Measurements from ENCODE around the gene KDM4D.
"Not testable (repeated sequence)": the region's sequence is repeated elsewhere in the genome, so short reads cannot be mapped to it uniquely, and the experiment has no call there.

Gene KDM4D

DNA sequence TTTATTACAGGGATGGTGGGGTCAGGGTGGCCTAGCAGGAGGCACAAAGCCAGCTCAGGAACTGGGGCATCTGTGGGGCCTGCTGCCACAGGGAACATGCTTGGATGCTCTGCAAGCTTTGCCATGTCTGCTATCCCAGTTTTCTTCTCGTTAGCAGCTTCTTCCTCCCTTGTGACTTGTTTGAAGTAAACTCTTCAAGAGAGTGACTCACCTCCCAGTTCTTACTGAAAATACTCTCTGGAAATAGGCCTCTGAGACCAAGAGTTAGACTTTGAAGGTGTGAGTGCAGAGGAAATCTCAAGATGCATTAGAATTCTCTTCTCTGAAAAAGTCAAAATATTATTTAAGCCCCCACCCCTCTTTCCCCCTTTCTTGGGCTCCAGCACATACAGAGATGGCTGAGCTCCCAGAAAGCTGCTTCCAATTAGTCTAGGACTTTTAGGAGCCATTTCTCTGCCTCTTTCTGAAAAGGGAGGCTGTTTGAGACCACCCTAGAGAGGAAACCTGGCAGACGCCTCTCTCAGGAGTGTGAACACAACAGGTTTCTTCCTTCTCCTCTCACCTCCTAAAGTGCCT lies 15.3 kb upstream of the KDM4D start:
- no peak for DNase-seq

DNA sequence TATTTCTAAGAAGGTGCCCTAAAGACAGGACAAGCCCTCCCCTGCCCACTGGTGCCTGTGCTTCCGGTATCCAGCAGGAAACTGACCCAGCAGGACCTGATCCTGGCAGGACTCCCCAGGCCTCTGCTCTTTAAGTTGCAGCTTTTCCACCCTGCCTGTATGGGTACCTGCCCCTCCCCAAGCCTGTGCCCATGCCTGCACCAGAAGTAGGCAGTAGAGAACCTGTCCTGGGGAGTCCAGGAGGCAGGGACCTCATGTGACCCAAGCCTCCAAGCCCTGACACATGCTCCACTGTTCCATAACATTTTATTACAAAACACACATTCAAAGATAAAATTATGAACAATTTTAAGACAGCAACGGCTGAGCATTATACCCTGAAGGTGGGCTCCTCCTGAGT lies 14.3 kb upstream of the KDM4D start:
- no peak for DNase-seq

DNA sequence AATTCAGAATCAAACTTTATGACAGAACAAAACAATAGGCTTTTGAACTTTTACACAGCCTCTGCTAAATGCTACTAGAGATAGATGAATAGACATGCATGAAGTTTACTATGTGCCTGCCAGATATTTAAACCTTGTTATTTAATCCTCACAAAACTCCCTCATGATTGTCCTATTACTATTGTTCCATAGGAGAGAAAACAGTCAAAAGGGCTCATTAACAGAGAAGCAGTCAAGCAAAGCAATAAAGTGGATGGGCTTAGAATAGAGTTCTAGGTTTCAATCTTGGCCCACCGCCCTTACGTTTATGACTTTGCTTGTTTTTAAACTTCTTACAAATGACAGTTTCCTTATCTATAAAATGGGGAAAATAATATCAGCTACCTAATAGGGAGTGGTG lies 13.0 kb upstream of the KDM4D start:
- DNase-seq: no peak

DNA sequence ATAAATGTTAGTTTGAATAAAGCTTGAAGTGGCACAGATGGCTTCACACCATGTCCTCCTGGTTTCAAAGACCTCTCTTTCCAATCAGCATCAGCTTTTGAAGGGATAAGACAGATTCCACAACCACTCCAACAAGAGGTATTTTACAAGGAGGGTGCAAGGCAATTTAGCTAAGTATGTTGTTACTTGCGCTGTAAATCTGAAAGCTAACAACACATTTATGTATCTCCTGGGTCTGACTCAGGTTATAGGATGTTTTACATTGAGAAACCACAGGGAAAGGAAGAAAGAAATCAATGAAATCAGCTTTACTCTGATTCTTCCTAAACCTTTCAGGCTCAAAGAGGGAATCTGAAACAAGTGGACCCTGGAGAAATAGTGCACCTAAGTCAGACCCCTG lies 12.3 kb upstream of the KDM4D start:
- DNase-seq: no peak

DNA sequence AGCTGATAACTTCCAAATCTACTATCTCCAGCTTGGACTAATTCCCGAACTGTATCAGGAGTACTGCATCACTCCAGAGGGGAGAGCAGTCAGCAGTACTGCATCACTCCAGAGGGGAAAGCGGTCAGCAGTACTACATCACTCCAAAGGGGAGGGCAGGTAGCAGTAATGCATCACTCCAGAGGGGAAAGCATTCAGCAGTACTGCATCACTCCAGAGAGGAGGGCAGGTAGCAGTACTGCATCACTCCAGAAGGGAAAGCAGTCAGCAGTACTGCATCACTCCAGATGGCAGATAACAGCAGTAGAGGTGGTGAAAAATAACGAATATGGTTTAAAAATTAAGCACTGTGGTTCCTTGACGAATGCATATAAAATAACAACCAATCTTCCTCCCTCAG lies 8.6 kb upstream of the KDM4D start:
- DNase-seq: no peak

DNA sequence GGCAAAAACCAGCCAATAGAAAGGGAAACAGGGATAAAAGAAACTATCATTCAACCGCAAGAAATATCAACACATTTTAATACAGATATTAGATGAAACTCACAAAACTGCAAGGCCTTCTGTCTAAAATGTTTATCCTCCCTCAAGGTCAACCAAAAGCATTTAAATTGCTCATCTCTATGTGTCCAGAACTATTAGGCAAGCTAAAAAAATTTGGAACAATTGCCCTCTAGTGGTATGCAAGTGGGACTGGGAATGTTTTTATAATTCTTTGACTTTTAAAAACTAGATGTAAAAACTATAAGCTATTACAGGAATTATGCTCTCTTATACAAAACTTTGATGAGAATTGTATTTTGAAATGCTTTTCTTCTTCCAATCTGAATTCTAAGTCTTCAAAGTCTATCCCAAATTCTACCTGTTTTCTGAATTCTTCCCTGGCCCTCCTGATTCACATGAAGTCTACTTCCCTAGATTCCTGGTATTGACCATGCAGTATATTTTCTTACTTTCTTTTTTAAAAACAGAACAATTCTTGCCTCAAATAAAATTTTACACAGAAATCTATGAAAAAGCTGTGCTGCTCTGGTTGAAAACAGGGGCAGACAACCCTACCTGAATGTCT lies 5.1 kb upstream of the KDM4D start:
- no peak for DNase-seq

DNA sequence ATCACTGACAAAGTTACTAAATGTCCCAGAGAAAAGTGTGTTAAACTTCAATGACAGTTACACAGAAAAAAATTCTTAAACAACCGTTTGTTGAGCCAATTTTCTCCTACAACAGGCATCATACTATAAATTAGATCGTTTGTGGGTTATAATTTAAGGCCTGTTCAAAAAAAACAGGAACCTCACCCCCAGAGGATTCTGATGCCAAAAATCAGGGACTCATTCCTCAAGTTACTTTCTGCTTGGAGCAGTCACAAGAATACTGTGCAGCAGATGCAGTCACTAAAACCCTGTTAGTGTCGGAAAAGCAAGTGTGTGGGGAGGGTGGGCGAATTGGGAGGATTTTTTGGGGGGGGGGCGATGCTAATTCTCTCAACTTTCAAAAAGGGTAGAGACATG lies 810 bp upstream of the KDM4D start:
- no peak for DNase-seq

DNA sequence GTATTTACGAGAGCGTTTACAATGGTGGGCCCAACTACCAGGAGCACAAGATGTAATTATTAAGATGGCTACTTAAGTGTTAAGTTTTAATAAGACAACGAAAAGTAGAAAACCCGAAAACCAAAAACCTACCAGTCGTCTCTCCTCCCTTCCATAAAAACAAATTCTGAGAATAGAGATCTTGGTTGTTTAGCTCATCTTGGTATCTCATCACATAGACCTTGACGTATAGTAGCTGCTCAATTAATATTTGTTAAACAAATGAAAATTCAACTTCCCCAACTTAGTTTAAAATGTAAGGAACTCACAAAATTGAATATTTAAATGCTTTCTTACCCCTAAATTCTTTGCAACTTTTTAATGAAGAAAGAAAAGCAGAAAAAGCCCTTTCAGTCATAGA lies 669 bp downstream of the KDM4D start:
- no peak for DNase-seq

DNA sequence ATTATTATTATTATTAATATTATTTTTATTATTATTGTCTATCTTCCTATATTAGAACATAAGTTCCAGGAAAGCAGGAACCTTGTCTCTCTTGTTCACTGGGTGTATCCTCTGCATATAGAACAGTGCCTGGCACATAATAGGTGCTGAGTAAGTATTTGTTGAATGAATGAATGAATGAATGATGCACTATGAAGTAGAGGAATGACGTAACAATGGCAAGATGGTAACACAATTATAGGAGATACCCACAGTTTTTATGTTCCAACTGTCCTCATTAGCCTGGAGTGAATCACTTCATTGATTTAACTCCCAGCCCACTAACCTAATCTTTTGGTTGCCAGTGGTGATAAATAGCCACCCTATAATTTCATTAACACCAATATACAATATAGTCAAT lies 2.1 kb downstream of the KDM4D start:
- no peak for DNase-seq

DNA sequence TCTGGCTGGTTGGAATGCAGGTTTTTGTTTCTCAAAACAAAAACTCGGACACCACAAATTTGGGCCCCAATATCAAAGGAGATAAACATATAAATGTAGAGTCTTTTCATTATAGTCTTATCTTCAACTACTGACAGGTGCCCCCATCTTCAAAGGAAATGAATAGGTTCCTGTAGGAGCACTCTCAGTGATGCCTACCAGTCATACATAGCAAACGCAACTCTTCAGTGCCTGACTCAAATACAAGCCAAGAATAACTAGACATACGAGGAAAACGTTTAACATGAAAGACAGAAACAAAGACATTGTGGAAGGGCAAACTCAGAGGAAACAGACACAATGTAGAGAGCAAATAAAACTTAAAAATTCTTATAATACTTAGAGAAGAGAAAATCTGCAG lies 13.9 kb downstream of the KDM4D start:
- no peak for DNase-seq

DNA sequence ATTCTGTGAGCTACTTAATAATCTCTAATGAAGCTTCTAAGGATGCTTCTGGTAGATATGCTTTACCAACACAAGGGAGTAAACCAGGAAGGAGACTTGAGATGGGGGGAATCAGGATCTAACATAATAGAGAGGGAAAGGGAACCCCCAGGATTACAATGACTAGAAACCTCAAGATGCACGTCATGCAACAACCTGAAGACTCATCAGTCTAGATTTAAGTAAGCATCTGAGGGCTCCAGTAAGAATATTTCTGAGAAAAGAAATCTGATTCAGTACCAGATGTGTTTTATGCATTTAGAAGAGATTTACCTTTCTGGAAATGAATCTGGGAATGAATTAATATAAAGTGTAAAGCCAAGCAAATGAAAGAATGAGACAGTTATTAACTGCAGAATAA lies 15.2 kb downstream of the KDM4D start:
- no peak for DNase-seq

DNA sequence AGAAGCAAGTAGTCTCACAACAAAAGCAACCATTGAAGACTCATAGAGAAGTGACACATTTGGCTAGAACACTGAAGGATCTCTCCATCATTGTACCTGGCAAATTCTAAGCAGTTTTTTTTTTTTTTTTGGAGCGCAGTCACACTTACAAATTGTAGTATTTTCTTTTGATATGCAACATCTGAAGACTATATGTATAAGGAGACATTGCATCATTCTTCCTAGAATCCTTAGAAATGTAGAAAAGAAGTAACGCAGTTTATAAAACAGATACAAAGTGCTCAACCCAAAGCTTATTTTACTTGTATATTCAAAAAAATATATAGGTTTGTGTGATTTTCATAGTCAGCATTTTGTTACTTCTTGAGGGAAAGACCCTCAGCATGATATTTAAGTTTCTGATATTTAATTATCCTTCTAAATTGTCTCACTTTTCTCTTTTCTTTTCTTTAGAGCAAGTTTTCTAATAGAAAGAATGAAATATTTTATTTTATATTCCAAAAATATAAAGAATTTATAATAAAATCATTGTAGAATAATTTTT lies 20.0 kb downstream of the KDM4D start:
- no peak for DNase-seq

DNA sequence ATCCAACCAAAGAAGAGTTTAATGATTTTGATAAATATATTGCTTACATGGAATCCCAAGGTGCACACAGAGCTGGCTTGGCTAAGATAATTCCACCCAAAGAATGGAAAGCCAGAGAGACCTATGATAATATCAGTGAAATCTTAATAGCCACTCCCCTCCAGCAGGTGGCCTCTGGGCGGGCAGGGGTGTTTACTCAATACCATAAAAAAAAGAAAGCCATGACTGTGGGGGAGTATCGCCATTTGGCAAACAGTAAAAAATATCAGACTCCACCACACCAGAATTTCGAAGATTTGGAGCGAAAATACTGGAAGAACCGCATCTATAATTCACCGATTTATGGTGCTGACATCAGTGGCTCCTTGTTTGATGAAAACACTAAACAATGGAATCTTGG lies 23.9 kb downstream of the KDM4D start:
- DNase-seq: no peak

DNA sequence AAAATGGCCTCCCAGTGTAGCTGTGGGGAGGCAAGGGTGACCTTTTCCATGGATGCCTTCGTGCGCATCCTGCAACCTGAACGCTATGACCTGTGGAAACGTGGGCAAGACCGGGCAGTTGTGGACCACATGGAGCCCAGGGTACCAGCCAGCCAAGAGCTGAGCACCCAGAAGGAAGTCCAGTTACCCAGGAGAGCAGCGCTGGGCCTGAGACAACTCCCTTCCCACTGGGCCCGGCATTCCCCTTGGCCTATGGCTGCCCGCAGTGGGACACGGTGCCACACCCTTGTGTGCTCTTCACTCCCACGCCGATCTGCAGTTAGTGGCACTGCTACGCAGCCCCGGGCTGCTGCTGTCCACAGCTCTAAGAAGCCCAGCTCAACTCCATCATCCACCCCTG lies 24.8 kb downstream of the KDM4D start:
- no peak for DNase-seq

DNA sequence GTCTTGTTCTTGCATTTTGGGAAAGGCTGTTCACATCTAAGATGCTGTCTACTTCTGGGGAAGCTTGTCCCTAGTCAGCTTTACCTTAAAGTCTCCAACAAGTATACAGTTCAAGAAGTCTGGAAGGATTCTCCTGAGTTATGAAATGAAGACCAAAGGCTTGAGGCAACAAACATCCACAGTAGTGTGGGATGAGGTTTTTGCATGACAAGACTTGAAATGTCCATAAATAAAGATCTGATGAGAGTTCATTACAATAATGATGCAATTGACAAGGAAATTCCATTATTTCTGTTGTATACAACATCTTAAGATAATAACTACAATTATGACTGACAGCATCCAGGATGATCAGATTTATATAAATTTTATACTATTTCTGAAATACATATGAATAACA lies 30.2 kb downstream of the KDM4D start:
- DNase-seq: no peak

DNA sequence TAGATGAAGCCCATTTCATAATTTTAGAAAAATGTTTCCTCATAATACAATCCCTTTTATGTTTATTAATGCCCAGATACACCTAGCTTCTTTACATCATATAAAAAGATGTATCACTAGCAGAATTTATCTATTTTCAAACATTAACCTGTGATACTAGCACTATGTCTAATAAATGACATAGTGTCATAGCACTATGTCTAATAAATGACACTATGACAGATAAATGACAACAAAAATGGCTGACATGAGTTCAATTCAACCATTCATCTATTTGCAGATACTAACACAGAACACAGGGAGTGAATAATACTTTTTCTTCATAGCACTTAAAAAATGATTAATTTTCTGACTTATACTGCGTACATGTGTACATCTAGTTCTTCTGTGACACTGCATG lies 32.1 kb downstream of the KDM4D start:
- DNase-seq: no peak

DNA sequence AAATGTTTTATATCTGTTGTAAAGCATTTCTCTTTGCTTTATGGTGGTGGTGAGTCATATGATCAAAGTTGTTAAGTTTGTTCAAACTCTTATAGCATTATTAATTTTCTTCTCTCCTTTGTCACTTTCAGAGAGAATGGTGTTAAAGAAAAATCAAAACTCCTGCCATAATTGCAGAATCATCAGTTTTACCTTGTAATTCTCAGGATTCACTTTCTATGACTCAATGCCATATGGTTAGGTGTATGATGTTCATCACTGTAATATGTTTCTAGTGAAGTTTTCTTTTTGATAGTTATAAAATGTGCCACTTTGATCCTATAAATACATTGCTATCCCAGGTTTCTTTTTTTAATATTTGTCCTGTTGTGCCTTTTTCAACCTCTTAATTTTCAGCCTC lies 37.9 kb downstream of the KDM4D start:
- no peak for DNase-seq

DNA sequence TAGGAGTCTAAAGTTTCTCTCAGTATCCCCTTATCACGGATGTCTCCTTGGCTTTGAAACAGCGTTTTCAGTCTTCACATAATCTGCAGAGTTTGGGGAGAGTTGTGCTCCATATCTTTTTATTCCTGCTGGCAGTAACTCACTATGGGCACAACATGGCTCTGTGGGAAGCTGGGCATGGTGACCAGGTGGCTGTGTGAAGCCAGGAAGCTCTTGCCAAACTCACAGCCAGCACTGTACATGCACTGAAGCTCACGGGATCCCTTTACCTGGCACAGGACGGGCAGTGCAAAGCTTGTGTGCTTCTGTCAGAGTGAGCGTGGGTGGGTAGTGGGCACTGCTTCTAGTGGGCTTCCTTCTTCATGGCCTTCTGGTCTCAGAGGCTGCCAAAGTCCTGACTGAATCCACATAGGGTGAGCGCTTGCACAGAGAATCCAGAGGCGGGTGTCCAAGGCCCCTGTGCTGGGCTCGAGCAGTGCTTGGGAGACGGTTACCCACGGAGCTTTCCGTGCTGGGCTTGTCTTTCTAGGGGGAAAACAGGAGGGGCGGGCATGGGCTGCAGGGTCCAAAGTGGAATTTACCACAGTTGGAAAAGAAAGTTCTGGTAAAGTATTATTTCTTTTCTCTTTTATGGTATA lies 40.8 kb downstream of the KDM4D start:
- no peak for DNase-seq

DNA sequence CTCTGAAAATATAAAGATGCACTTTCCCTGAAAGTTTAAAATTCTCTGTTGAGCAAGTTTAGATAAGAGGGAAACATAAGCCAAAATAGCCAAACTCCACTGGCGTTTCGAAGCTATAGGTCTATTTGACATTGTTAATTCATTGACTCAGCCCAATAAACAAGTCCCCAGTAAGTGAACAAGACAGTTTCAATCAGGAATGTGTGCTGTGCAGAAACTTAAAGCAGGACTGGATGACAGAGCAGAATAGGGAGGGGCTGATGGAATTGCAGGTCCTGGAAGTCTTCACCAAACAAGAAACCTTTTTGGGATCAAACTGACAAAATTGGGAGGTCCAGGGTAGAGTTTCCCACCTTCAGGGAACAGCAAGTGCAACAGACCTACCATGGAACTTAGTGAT lies 42.6 kb downstream of the KDM4D start:
- no peak for DNase-seq

DNA sequence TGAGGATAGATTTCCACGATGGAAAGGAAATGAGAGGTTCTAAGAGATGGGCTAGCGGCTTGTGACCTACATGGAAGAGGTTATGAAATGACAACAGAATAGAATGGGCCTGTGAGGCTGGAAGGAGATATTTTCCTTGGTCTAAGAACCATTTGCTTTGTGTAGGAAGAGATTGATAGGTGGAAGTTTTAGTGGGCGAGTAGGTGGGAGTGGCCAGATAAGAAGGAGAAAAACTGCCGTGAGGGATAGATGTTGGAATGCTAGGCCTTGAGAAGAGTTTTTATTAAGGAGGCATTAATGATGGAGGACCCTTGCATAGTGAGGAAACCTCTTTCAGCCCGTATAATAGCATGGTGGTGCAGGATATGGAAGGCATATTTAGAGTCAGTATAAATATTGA lies 48.0 kb downstream of the KDM4D start:
- DNase-seq: not testable (repeated sequence)

DNA sequence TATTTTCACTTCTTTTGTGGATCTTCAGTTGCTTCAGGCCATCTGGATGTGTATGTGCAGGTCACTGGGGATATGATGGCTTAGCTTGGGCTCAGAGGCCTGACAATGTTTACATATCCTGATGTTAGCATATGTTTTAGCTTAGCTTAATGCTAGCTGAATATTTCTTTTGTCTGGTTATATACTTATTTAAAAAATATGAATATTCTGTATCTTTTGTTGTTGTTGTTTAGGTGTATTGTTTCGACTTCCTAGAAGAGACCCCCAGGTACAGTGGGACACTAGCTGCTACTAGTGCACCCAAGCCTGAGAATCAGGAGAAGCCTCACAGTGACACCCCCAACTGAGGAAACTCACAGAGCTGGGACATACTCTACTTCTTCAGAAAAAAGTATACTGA lies 51.4 kb downstream of the KDM4D start, which contains the start of gene KDM4E:
TSS of gene KDM4E (plus strand) at position 301 of the 400 bp plus-strand sequence. CDS start 300 bp downstream, outside the sequence.
- no peak for DNase-seq

DNA sequence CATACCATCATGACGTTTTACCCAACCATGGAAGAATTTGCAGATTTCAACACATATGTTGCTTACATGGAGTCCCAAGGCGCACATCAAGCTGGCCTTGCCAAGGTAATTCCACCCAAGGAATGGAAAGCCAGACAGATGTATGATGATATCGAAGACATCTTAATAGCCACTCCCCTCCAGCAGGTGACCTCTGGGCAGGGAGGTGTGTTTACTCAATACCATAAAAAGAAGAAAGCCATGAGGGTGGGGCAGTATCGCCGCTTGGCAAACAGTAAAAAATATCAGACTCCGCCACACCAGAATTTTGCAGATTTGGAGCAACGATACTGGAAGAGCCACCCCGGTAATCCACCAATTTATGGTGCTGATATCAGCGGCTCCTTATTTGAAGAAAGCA lies 52.1 kb downstream of the KDM4D start:
- DNase-seq: not testable (repeated sequence)

DNA sequence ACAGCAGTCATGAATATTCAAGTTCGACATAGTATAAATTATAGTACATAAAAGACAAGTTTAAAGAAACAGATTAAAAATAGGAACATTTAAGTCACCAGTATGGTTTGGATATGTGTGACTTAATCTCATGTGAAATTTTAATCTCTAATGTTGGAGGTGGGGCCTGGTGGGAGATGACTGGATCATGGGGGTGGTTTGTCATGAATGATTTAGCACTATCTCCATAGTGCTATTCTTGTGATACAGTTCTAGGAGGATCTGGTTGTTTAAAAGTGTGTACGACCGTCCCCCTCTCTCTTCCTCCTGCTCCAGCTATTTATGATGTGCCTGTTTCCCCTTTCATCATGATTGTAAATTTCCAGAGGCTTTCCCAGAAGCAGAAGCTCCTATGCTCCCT lies 54.8 kb downstream of the KDM4D start:
- DNase-seq: no peak

DNA sequence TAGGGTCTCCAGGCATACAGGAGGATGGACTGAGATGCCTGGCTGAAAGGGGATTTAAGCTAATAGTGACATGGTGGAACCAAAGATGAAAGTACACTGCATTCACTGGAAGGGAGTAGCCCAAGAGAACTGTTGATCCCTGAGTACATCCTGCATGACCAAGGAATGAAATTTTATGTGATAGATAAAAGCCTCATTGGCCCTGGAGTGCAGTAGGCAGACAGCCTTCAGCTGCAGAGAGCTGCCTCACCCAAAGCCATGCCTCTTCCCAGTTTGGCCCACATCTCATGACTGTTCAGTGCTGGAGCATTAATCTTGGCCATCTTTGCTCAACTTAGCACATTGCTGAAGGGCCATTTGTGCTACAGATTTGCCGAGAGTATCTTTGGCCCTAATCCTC lies 59.5 kb downstream of the KDM4D start:
- no peak for DNase-seq

DNA sequence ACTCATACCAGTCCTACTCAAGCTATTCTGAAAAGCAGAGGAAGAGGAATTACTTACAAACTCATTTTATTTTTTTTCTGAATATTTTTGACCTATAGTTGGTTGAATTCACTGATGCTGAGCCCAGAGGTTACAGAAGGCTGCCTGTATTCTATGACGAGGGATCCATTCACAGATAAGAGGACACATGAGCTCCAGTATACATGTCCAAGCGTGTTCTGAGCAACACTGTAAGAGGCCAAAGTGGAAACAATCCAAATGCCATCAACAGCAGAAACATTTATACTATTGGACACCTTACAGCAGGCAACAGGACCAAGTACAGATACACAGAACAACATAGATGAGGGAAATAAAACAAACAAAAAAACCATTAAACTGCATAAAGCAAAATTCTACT lies 61.8 kb downstream of the KDM4D start:
- no peak for DNase-seq
